ENCODE results near the gene ANKS1B. TPM values are rescaled to one million over a fixed set of nuclear protein-coding genes. Genes with fewer than 3 reads are reported as not detected.

The ANKS1B gene
- total RNA-seq, 8 experiments from 2014 or later = 4.4 to 49.1 (median 14.2) TPM

- in situ Hi-C loops (cut with MboI; ENCODE audit: low pct_unique_long_range_greater_than_20kb in 2 of 9, low sequenced_read_pairs in 9 of 9, unreplicated experiment in 9 of 9) = loop anchor here in 2 of 9 experiments (25.0 kb wide), 2 partner anchors 174 to 249 kb away; no protein-coding TSS in a partner anchor
- Histone ChIP-seq H3K4me1 (replicated peaks in 1 of 2) (peaks cover 3 to 12% of the 10 kb centered on the region in 2 donors), H3K27ac (no peak overlapping the region), H3K4me3 (no peak overlapping the region)
- peak in 1 of 8 experiments; percentile 21 for ATAC-seq (replicated peaks in 6 of 8)
- WGBS, 10 experiments = 0 to 89% (median 59%) methylated on average over 1 to 3 of the region's 3 CpGs; no CpG with 5 or more reads in 1 of the 10 experiments
Observed at GRCh38 chr12:98738002-98738401, 1246.7 kb downstream of the ANKS1B start.

GRCh38 chr12:98737322-98737712 lies 1247.4 kb downstream of the ANKS1B start:
- H3K27ac ChIP-seq = no peak overlapping the region
- in situ Hi-C loops (cut with MboI; ENCODE audit: low pct_unique_long_range_greater_than_20kb in 2 of 9, low sequenced_read_pairs in 9 of 9, unreplicated experiment in 9 of 9) = loop anchor here in 2 of 9 experiments (25.0 kb wide), 2 partner anchors 175 to 250 kb away; no protein-coding TSS in a partner anchor
- 50 to 100% (median 86%) methylated on average over 1 to 4 of the region's 4 CpGs for WGBS, 10 experiments
- H3K4me3 ChIP-seq = no peak overlapping the region
- peak in 1 of 8 experiments; percentile 69 for ATAC-seq (replicated peaks in 6 of 8)
- peaks cover 3 to 11% of the 10 kb centered on the region in 2 donors for H3K4me1 ChIP-seq (replicated peaks in 1 of 2)

GRCh38 chr12:98736352-98737321 lies 1248.1 kb downstream of the ANKS1B start:
- no peak overlapping the region for H3K4me3 ChIP-seq
- no peak overlapping the region for H3K27ac ChIP-seq
- peak in 4 of 8 experiments; percentile 29 to 96 (median 76) for ATAC-seq (replicated peaks in 6 of 8)
- 63 to 100% (median 87%) methylated on average over 2 to 10 of the region's 10 CpGs; no CpG with 5 or more reads in 1 of the 10 experiments for WGBS, 10 experiments
- in situ Hi-C loops (cut with MboI; ENCODE audit: low pct_unique_long_range_greater_than_20kb in 2 of 9, low sequenced_read_pairs in 9 of 9, unreplicated experiment in 9 of 9) = loop anchor here in 2 of 9 experiments (25.0 kb wide), 2 partner anchors 176 to 251 kb away; no protein-coding TSS in a partner anchor
- peaks cover 0 to 4% of the 10 kb centered on the region in 2 donors for H3K4me1 ChIP-seq (replicated peaks in 1 of 2)

DNA sequence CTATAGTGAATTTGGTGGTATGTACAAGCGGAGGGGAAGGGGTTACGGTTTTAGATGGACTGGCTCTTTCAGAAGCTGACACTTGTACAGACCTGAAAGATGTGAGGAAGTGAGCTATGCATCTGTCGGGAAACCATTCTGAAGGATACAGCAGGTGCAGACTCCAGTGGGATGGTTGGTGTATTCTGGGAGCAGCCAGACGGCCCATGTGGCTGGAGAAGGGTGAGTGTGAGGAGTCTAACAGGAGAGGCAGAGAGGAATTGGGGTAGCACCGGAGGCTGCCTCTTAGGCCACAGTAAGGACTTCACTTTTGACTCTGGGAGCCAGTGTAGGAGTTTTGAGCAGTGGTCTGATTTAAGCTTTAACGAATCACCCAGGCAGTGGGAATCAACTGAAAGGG lies 1248.9 kb downstream of the ANKS1B start:
- Histone ChIP-seq H3K27ac (no peak overlapping the region), H3K4me1 (replicated peaks in 1 of 2) (no peaks in the 10 kb centered on the region), H3K4me3 (no peak overlapping the region)
- WGBS, 10 experiments = 40 to 100% (median 95%) methylated on average over 1 to 6 of the region's 6 CpGs
- no peak for ATAC-seq (replicated peaks in 6 of 8)
- in situ Hi-C loops (cut with MboI; ENCODE audit: low pct_unique_long_range_greater_than_20kb in 2 of 9, low sequenced_read_pairs in 9 of 9, unreplicated experiment in 9 of 9) = loop anchor here in 2 of 9 experiments (25.0 kb wide), 2 partner anchors 176 to 251 kb away; no protein-coding TSS in a partner anchor

- Histone ChIP-seq H3K27ac (no peak overlapping the region), H3K4me1 (replicated peaks in 1 of 2) (no peaks in the 10 kb centered on the region), H3K4me3 (no peak overlapping the region)
- in situ Hi-C loops (cut with MboI; ENCODE audit: low pct_unique_long_range_greater_than_20kb in 2 of 9, low sequenced_read_pairs in 9 of 9, unreplicated experiment in 9 of 9) = loop anchor here in 2 of 9 experiments (25.0 kb wide), 2 partner anchors 178 to 253 kb away; no protein-coding TSS in a partner anchor
- peak in 1 of 8 experiments; percentile 26 for ATAC-seq (replicated peaks in 6 of 8)
Observed at GRCh38 chr12:98733667-98734350, 1250.9 kb downstream of the ANKS1B start.

- ATAC-seq (replicated peaks in 6 of 8) = no peak
- H3K4me3 ChIP-seq = no peak overlapping the region
- in situ Hi-C loops (cut with MboI; ENCODE audit: low pct_unique_long_range_greater_than_20kb in 2 of 9, low sequenced_read_pairs in 9 of 9, unreplicated experiment in 9 of 9) = loop anchor here in 2 of 9 experiments (25.0 kb wide), 2 partner anchors 182 to 257 kb away; no protein-coding TSS in a partner anchor
Observed at GRCh38 chr12:98730412-98730811, 1254.3 kb downstream of the ANKS1B start.

DNA sequence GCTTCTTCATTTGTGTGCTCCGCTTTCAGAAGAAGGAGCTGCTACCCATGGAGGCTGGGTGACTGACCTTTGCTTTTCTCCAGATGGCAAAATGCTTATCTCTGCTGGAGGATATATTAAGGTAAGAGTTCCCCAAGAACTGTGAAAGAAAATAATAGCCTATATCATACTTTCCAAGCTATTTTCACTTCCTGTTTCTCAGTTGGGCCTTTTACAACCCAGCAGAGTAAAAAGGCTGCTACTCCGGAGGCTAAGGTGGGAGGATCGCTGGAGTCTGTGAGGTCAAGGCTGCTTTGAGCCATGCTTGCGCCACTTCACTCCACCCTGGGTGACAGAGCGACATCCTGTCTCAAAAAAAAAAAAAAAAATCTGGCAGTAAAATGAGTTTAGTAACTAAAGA lies 1257.5 kb downstream of the ANKS1B start:
- Histone ChIP-seq H3K27ac (no peak overlapping the region), H3K4me1 (replicated peaks in 1 of 2) (no peaks in the 10 kb centered on the region), H3K4me3 (no peak overlapping the region)
- WGBS, 10 experiments = 94 to 100% (median 100%) methylated on average over 1 to 5 of the region's 5 CpGs
- in situ Hi-C loops (cut with MboI; ENCODE audit: low pct_unique_long_range_greater_than_20kb in 2 of 9, low sequenced_read_pairs in 9 of 9, unreplicated experiment in 9 of 9) = loop anchor here in 2 of 9 experiments (25.0 kb wide), 2 partner anchors 185 to 260 kb away; no protein-coding TSS in a partner anchor
- no peak for ATAC-seq (replicated peaks in 6 of 8)

More at GRCh38 chr12:98730412-98730811, 1254.3 kb downstream of the ANKS1B start:
- H3K4me1 ChIP-seq (replicated peaks in 1 of 2) = no peaks in the 10 kb centered on the region
- no peak overlapping the region for H3K27ac ChIP-seq

DNA sequence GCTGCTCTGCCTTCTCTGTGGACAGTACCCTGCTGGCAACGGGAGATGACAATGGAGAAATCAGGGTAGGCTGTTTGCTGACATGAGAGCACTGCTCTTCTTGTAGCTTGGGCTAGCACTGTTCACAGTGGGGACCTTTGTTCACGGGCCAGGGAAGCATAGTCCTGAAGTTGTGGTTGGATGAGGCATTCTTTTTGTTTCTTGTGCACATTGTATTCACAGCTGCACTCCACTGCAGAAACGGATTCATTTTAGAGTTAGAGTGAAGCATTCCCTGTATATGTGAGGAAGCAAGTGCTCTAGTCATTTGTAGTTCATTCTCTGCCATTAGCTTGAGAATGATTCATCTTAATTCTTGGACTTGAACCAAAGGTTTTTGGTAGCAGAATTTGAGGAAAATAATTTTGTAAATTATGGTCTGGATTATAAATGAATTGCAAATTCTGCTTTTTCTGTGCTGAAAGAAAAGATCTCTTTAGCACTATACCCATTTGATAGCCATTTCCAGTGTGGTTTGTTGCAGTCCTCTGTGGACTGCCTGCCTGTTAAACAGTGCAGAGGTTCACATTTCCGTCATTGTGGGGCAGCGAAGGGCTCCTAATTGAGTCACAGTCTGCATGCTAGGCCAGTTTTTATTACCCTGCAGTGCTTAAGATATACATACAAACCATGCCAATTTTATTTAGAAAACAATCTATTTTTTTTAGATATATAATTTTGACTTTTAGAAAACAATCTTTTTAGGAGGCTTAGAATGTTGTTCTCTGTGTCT lies 1259.1 kb downstream of the ANKS1B start:
- H3K4me3 ChIP-seq = no peak overlapping the region
- H3K27ac ChIP-seq = no peak overlapping the region
- H3K4me1 ChIP-seq (replicated peaks in 1 of 2) = no peaks in the 10 kb centered on the region
- in situ Hi-C loops (cut with MboI; ENCODE audit: low pct_unique_long_range_greater_than_20kb in 2 of 9, low sequenced_read_pairs in 9 of 9, unreplicated experiment in 9 of 9) = loop anchor here in 2 of 9 experiments (25.0 kb wide), 2 partner anchors 187 to 262 kb away; no protein-coding TSS in a partner anchor
- ATAC-seq (replicated peaks in 6 of 8) = peak; percentile 59 to 98 (median 94)
- WGBS, 10 experiments = 0 to 57% (median 33%) methylated on average over 1 to 4 of the region's 5 CpGs; no CpG with 5 or more reads in 1 of the 10 experiments

DNA sequence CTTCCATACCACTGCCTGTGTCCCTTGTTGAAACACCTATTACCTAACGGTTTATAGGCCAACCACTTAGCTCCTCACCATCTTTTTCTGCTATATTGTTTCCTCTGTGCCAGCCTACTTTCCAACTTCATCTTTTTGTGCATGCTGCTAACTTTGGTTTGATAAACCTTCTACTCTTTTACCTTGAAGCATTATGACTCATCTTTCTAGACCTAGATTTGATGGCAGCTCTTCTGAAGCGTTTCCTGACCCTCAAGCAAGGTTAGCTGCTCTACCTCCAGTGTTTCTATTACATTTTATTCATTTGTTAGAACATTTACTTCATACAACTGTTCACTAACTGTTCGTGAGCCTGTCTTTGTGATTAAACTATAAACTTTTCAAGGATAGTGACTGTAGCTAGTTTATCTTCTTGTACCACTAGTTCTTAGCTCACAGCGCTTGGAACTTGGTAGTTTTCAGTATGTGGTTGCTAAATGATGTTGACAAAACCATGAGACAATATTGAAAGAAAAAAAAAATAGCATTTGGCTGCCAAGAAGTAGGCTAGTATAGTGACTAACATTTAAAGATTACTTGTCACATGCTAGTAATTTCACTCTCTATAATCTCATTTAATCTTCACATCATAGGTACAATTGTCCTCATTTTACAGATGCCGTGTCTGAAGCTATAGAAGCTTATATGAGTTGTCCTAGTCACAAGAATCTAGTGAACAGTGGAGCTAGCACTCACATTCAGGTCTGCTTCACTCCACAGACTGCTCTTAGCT lies 1260.2 kb downstream of the ANKS1B start:
- Histone ChIP-seq H3K4me1 (replicated peaks in 1 of 2) (no peaks in the 10 kb centered on the region), H3K4me3 (no peak overlapping the region), H3K27ac (no peak overlapping the region)
- 80 to 97% (median 87%) methylated on average over 1 to 5 of the region's 5 CpGs for WGBS, 10 experiments
- no peak for ATAC-seq (replicated peaks in 6 of 8)
- in situ Hi-C loops (cut with MboI; ENCODE audit: low pct_unique_long_range_greater_than_20kb in 2 of 9, low sequenced_read_pairs in 9 of 9, unreplicated experiment in 9 of 9) = loop anchor here in 4 of 9 experiments (25.0 kb wide), 3 partner anchors 188 to 263 kb away; no protein-coding TSS in a partner anchor

DNA sequence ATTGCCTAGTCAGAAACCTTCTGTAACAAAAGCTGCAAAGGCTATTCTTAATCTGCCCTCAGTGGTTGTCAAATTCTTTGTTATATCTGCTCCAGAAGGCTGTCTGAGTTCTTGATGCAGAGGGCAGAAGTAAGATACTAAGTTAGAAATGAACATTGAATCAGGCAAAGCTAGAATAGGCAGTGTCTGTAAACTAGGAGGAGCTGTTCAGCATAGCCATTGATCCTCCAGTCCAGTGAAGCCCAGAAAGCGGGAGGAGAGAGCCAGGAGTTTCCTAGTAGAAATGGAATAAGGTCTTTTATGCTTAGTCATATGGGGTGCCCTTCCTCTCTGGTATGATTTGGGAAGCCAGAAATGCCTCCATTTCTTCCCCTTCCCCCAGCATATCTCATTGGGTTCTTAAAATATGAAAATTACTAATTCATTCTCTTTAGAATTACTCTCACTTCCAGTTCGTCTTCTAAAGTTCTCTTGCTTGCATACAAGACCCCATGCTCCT lies 1263.5 kb downstream of the ANKS1B start:
- WGBS, 10 experiments = 70 to 100% (median 92%) methylated on average over 1 to 2 of the region's 2 CpGs; no CpG with 5 or more reads in 2 of the 10 experiments
- ATAC-seq (replicated peaks in 6 of 8) = peak in 3 of 8 experiments; percentile 16 to 50 (median 27)
- H3K27ac ChIP-seq = no peak overlapping the region
- no peaks in the 10 kb centered on the region for H3K4me1 ChIP-seq (replicated peaks in 1 of 2)
- in situ Hi-C loops (cut with MboI; ENCODE audit: low pct_unique_long_range_greater_than_20kb in 2 of 9, low sequenced_read_pairs in 9 of 9, unreplicated experiment in 9 of 9) = loop anchor here in 2 of 9 experiments (25.0 kb wide), 2 partner anchors 216 to 266 kb away; no protein-coding TSS in a partner anchor
- no peak overlapping the region for H3K4me3 ChIP-seq

All from motor neuron (in vitro differentiated cells).